Neural crest cell (in vitro differentiated cells): Measurements from ENCODE around the gene TMEM132C. TPM values are rescaled to one million over a fixed set of nuclear protein-coding genes. Genes with fewer than 3 reads are reported as not detected.
A peak's percentile ranks its signal among the peaks of the same experiment; 100 is the strongest.
"Not testable (repeated sequence)": the region's sequence is repeated elsewhere in the genome, so short reads cannot be mapped to it uniquely, and the experiment has no call there.

ENCODE experiments used
- DNase-seq: peaks from one replicate; pipeline ENCODE4 v3.0.0; 2021; ENCODE audit warnings: low read depth, mixed read lengths, low spot score
- H3K27ac Mint-ChIP-seq: one replicate; pipeline ENCODE4 v1.8.0; 2021; ENCODE audit warnings: mild to moderate bottlenecking, mixed read lengths; ENCODE audit not compliant: unreplicated experiment
- H3K27me3 Mint-ChIP-seq: 2 replicates; pipeline ENCODE4 v1.8.0; 2021; ENCODE audit warnings: low read depth, mild to moderate bottlenecking, mixed read lengths
- H3K36me3 Mint-ChIP-seq: 2 replicates; pipeline ENCODE4 v1.8.0; 2021; ENCODE audit warnings: low read depth, mild to moderate bottlenecking, mixed read lengths
- H3K4me1 Mint-ChIP-seq: 2 replicates; pipeline ENCODE4 v1.8.0; 2021; ENCODE audit warnings: mixed read lengths
- H3K4me3 Mint-ChIP-seq: one replicate; pipeline ENCODE4 v1.8.0; 2021; ENCODE audit warnings: mild to moderate bottlenecking, mixed read lengths
- H3K9me3 Mint-ChIP-seq: 2 replicates; pipeline ENCODE4 v1.8.0; 2021; ENCODE audit warnings: mixed read lengths
- total RNA-seq: library from RNA; stranded (reverse); gene quantifications from 2 replicates; pipeline ENCODE4 v1.2.1, GENCODE V29; 2021
- TF ChIP-seq, protein P1 (sequence below): fragments of 200-600 bp; sonication (generic); conservative IDR thresholded peaks from 2 replicates; pipeline ENCODE4 v1.5.0; 2021; ENCODE audit warnings: antibody characterized with exemption, mild to moderate bottlenecking

Gene TMEM132C
- total RNA-seq, 1 donor from 2014 or later = 10.9 TPM

DNA sequence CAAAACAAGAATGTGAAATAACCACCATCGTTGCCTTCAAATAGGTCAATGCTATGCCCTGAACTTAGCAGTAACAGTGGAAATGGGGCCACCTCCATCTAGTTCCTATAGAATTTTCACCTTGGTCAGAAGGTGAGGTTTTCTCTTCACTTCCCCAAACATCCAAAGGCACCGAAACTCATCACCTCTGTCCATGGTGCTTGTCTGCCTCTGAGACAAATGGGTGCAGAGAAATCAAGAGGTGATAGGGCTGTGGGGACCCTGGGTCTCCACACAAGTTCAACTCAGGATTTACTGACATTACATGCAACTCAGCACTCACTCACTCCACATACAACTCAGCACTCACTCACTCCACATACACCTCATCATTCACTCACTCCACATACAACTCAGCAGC, 26.2 kb upstream of the TMEM132C start:
- peaks cover 4% of the 10 kb centered on the region for H3K27me3 Mint-ChIP-seq
- no peaks in the 10 kb centered on the region for H3K36me3 Mint-ChIP-seq
- no peak overlapping the region for H3K27ac Mint-ChIP-seq
- no peak overlapping the region for H3K4me3 Mint-ChIP-seq
- no peaks in the 10 kb centered on the region for H3K9me3 Mint-ChIP-seq
- peaks cover 5% of the 10 kb centered on the region for H3K4me1 Mint-ChIP-seq
- no peak for DNase-seq
- TF ChIP-seq, protein P1, sequence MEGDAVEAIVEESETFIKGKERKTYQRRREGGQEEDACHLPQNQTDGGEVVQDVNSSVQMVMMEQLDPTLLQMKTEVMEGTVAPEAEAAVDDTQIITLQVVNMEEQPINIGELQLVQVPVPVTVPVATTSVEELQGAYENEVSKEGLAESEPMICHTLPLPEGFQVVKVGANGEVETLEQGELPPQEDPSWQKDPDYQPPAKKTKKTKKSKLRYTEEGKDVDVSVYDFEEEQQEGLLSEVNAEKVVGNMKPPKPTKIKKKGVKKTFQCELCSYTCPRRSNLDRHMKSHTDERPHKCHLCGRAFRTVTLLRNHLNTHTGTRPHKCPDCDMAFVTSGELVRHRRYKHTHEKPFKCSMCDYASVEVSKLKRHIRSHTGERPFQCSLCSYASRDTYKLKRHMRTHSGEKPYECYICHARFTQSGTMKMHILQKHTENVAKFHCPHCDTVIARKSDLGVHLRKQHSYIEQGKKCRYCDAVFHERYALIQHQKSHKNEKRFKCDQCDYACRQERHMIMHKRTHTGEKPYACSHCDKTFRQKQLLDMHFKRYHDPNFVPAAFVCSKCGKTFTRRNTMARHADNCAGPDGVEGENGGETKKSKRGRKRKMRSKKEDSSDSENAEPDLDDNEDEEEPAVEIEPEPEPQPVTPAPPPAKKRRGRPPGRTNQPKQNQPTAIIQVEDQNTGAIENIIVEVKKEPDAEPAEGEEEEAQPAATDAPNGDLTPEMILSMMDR = no peak

DNA sequence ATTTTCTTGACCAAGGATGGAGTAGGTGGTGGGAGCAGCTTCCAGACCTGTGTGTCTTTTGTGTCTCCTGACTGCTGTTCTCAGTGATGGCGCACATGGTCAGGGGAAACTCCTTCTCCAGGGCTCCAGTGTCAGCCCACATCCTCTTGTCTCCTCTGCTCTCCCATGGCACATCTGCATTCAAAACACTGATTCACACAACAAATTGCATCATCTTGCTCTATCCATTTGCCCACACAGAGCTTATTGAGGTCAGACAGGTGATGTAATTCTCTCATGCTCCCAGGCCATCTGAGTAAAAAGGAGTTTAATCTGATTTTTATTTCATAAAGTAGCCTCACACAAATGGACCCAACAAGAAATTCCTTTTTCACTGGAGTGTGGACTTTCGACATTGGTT, 21.8 kb upstream of the TMEM132C start:
- peaks cover 5% of the 10 kb centered on the region for H3K36me3 Mint-ChIP-seq

DNA sequence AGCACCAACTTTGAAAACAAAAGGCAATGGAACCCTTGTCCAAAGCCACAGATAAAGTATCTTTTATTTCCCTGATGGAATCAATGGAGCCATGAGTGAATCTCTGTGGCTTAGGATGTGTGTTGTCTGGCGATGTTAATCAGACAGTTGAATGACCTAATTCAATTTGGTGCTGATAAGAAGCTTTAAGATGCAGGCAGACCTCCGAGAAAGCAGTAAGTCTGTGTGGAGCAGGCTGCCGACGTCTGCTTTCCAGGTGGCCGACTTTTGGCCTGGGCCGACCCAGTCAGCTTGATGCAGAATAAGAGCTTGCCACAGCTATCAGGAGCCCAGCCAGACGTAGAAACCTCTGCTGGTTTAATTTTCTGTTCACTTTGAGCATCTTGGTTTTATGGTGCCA, 21.1 kb upstream of the TMEM132C start:
- Mint-ChIP-seq H3K27ac (no peak overlapping the region), H3K36me3 (peaks cover 5% of the 10 kb centered on the region), H3K4me3 (no peak overlapping the region), H3K9me3 (peaks cover 9% of the 10 kb centered on the region), H3K4me1 (peaks cover 15% of the 10 kb centered on the region), H3K27me3 (peaks cover 5% of the 10 kb centered on the region)
- TF ChIP-seq, protein P1 = no peak
- no peak for DNase-seq

More for the DNA sequence above, 21.8 kb upstream of the TMEM132C start:
- TF ChIP-seq, protein P1 = no peak
- Mint-ChIP-seq H3K4me1 (peaks cover 15% of the 10 kb centered on the region), H3K9me3 (peaks cover 9% of the 10 kb centered on the region), H3K27me3 (peaks cover 8% of the 10 kb centered on the region), H3K4me3 (no peak overlapping the region), H3K27ac (peak overlapping the region; percentile 75)
- DNase-seq = no peak

DNA sequence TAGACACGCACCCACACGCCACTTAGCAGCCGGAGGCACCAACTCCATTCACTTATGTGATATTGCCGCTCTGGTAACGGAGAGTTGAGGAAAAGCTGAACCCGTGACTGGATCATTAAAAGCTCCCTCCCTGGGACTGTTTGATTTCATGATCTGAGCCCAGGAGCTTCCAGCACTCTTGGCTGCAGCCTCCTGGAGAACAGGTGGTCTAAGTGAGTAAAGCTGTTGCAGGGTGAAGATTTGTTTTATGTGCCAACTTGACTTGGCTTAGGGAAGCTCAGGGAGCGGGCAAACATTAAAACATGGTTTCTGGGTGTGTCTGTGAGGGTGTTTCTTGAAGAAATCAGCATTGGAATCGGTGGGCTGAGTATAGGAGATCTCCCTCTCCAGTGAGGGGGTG, 16.9 kb upstream of the TMEM132C start:
- Mint-ChIP-seq H3K4me3 (no peak overlapping the region), H3K9me3 (peaks cover 15% of the 10 kb centered on the region), H3K27ac (no peak overlapping the region), H3K27me3 (peaks cover 9% of the 10 kb centered on the region), H3K4me1 (peaks cover 15% of the 10 kb centered on the region), H3K36me3 (peaks cover 5% of the 10 kb centered on the region)
- no peak for DNase-seq
- TF ChIP-seq, protein P1 = no peak

- H3K9me3 Mint-ChIP-seq, H3K4me3 Mint-ChIP-seq: not testable (repeated sequence)
Measured at GRCh38 chr12:128253829-128254228, 13.1 kb upstream of the TMEM132C start.

GRCh38 chr12:128258866-128259555, 8.0 kb upstream of the TMEM132C start:
- H3K9me3 Mint-ChIP-seq = no peaks in the 10 kb centered on the region
- DNase-seq = no peak
- no peak overlapping the region for H3K4me3 Mint-ChIP-seq
- TF ChIP-seq, protein P1 = no peak
- no peaks in the 10 kb centered on the region for H3K36me3 Mint-ChIP-seq
- peaks cover 36% of the 10 kb centered on the region for H3K27me3 Mint-ChIP-seq
- H3K4me1 Mint-ChIP-seq = peaks cover 7% of the 10 kb centered on the region
- H3K27ac Mint-ChIP-seq = no peak overlapping the region

More at GRCh38 chr12:128253829-128254228, 13.1 kb upstream of the TMEM132C start:
- H3K36me3 Mint-ChIP-seq, H3K27ac Mint-ChIP-seq, DNase-seq, H3K4me1 Mint-ChIP-seq: not testable (repeated sequence)
- H3K27me3 Mint-ChIP-seq = peaks cover 19% of the 10 kb centered on the region
